Mucosa of stomach (tissue), 1 donor: ENCODE measurements around the gene EDNRB.

Source experiments
- H3K27me3 ChIP-seq: one replicate; pipeline ENCODE4 v1.7.0; 2013; ENCODE audit warnings: mild to moderate bottlenecking, low read length; ENCODE audit not compliant: control insufficient read depth, insufficient read depth
- H3K36me3 ChIP-seq: one replicate; pipeline ENCODE4 v1.7.0; 2013; ENCODE audit warnings: low read length; ENCODE audit not compliant: control insufficient read depth, insufficient read depth
- H3K4me1 ChIP-seq: one replicate; pipeline ENCODE4 v1.7.0; 2013; ENCODE audit warnings: mild to moderate bottlenecking, low read length; ENCODE audit not compliant: control insufficient read depth, insufficient read depth
- H3K4me3 ChIP-seq: one replicate; pipeline ENCODE4 v1.7.0; 2013; ENCODE audit warnings: low read length
- H3K9ac ChIP-seq: one replicate; pipeline ENCODE4 v1.7.0; 2013; ENCODE audit warnings: mild to moderate bottlenecking, low read length, moderate library complexity
- H3K9me3 ChIP-seq: one replicate; pipeline ENCODE4 v1.7.0; 2013; ENCODE audit warnings: mild to moderate bottlenecking, low read length, moderate library complexity; ENCODE audit not compliant: control insufficient read depth
- donor health status: Pancreatic carcinoma.

EDNRB gene

GRCh38 chr13:77915686-77916085 is 2.9 kb downstream of the EDNRB start:
- no peaks in the 10 kb centered on the region for H3K36me3 ChIP-seq

GRCh38 chr13:77913003-77913402 is 5.6 kb downstream of the EDNRB start:
- no peaks in the 10 kb centered on the region for H3K4me1 ChIP-seq
- no peak overlapping the region for H3K9ac ChIP-seq
- H3K36me3 ChIP-seq = no peaks in the 10 kb centered on the region
- no peak overlapping the region for H3K4me3 ChIP-seq
- H3K9me3 ChIP-seq = no peaks in the 10 kb centered on the region
- H3K27me3 ChIP-seq = peaks cover 14% of the 10 kb centered on the region

More at GRCh38 chr13:77915686-77916085, 2.9 kb downstream of the EDNRB start:
- H3K4me3 ChIP-seq = no peak overlapping the region
- H3K9ac ChIP-seq = no peak overlapping the region
- no peaks in the 10 kb centered on the region for H3K9me3 ChIP-seq
- peaks cover 6% of the 10 kb centered on the region for H3K4me1 ChIP-seq
- H3K27me3 ChIP-seq = peaks cover 39% of the 10 kb centered on the region

- no peak overlapping the region for H3K4me3 ChIP-seq
- H3K9me3 ChIP-seq = no peaks in the 10 kb centered on the region
Measured at GRCh38 chr13:77911751-77912150, 6.9 kb downstream of the EDNRB start.

GRCh38 chr13:77909827-77910226 is 8.8 kb downstream of the EDNRB start:
- peaks cover 2% of the 10 kb centered on the region for H3K27me3 ChIP-seq
- H3K36me3 ChIP-seq = no peaks in the 10 kb centered on the region
- no peak overlapping the region for H3K9ac ChIP-seq
- no peaks in the 10 kb centered on the region for H3K9me3 ChIP-seq
- H3K4me3 ChIP-seq = no peak overlapping the region
- no peaks in the 10 kb centered on the region for H3K4me1 ChIP-seq

More at GRCh38 chr13:77911751-77912150, 6.9 kb downstream of the EDNRB start:
- Histone ChIP-seq H3K27me3 (peaks cover 3% of the 10 kb centered on the region), H3K4me1 (no peaks in the 10 kb centered on the region), H3K36me3 (no peaks in the 10 kb centered on the region), H3K9ac (no peak overlapping the region)

GRCh38 chr13:77908531-77908930 is 10.1 kb downstream of the EDNRB start:
- H3K4me1 ChIP-seq = no peaks in the 10 kb centered on the region
- no peak overlapping the region for H3K9ac ChIP-seq
- no peaks in the 10 kb centered on the region for H3K9me3 ChIP-seq
- H3K4me3 ChIP-seq = no peak overlapping the region
- H3K36me3 ChIP-seq = no peaks in the 10 kb centered on the region
- no peaks in the 10 kb centered on the region for H3K27me3 ChIP-seq

- Histone ChIP-seq H3K4me1 (no peaks in the 10 kb centered on the region), H3K9ac (no peak overlapping the region), H3K36me3 (no peaks in the 10 kb centered on the region), H3K4me3 (no peak overlapping the region), H3K9me3 (no peaks in the 10 kb centered on the region), H3K27me3 (no peaks in the 10 kb centered on the region)
Measured at GRCh38 chr13:77907666-77908341, 10.8 kb downstream of the EDNRB start.

GRCh38 chr13:77904031-77904430 is 14.6 kb downstream of the EDNRB start:
- no peak overlapping the region for H3K9ac ChIP-seq
- H3K9me3 ChIP-seq = no peaks in the 10 kb centered on the region
- H3K36me3 ChIP-seq = no peaks in the 10 kb centered on the region
- no peaks in the 10 kb centered on the region for H3K27me3 ChIP-seq
- H3K4me1 ChIP-seq = no peaks in the 10 kb centered on the region
- no peak overlapping the region for H3K4me3 ChIP-seq

GRCh38 chr13:77903435-77903834 is 15.2 kb downstream of the EDNRB start:
- no peaks in the 10 kb centered on the region for H3K9me3 ChIP-seq
- H3K27me3 ChIP-seq = no peaks in the 10 kb centered on the region
- no peaks in the 10 kb centered on the region for H3K4me1 ChIP-seq
- H3K36me3 ChIP-seq = no peaks in the 10 kb centered on the region
- no peak overlapping the region for H3K4me3 ChIP-seq
- H3K9ac ChIP-seq = no peak overlapping the region

- H3K27me3 ChIP-seq = no peaks in the 10 kb centered on the region
- no peak overlapping the region for H3K9ac ChIP-seq
- no peaks in the 10 kb centered on the region for H3K9me3 ChIP-seq
- no peak overlapping the region for H3K4me3 ChIP-seq
- no peaks in the 10 kb centered on the region for H3K36me3 ChIP-seq
- no peaks in the 10 kb centered on the region for H3K4me1 ChIP-seq
Measured at GRCh38 chr13:77902319-77902963, 16.2 kb downstream of the EDNRB start.

- H3K36me3 ChIP-seq = no peaks in the 10 kb centered on the region
- no peaks in the 10 kb centered on the region for H3K9me3 ChIP-seq
- no peak overlapping the region for H3K9ac ChIP-seq
- no peaks in the 10 kb centered on the region for H3K27me3 ChIP-seq
- H3K4me3 ChIP-seq = no peak overlapping the region
- H3K4me1 ChIP-seq = no peaks in the 10 kb centered on the region
Measured at GRCh38 chr13:77898097-77898496, 20.5 kb downstream of the EDNRB start.

- Histone ChIP-seq H3K9ac (no peak overlapping the region), H3K4me1 (no peaks in the 10 kb centered on the region), H3K9me3 (no peaks in the 10 kb centered on the region), H3K4me3 (no peak overlapping the region), H3K36me3 (no peaks in the 10 kb centered on the region), H3K27me3 (no peaks in the 10 kb centered on the region)
Measured at GRCh38 chr13:77896977-77897376, 21.7 kb downstream of the EDNRB start.

GRCh38 chr13:77896536-77896935 is 22.1 kb downstream of the EDNRB start:
- Histone ChIP-seq H3K36me3 (no peaks in the 10 kb centered on the region), H3K9ac (no peak overlapping the region), H3K4me3 (no peak overlapping the region), H3K27me3 (no peaks in the 10 kb centered on the region), H3K9me3 (no peaks in the 10 kb centered on the region), H3K4me1 (no peaks in the 10 kb centered on the region)
